K562 (cell line): Measurements from ENCODE around the gene HPS3. TPM values are rescaled to one million over a fixed set of nuclear protein-coding genes. Genes with fewer than 3 reads are reported as not detected.
A peak's percentile ranks its signal among the peaks of the same experiment; 100 is the strongest.

ENCODE experiments used
- ATAC-seq: fragments of 200-7000 bp; cut with Tn5 transposase; 3 replicates; pipeline ENCODE4 v1.9.1; 2020; ENCODE audit warnings: moderate library complexity
- BruUV-seq: library from RNA; stranded (reverse); fragments of 400-500 nt; replicated peaks from 2 replicates; lab custom pipeline; 2021; lab: Mats Ljungman, UMichigan
- CTCF ChIA-PET: fragments of 300-600 bp; formaldehyde crosslinking; extraction: SDS; loops from one replicate; lab custom pipeline; 2021; ENCODE audit warnings: low intra/inter-chr PET ratio; lab: Yijun Ruan, JAX
- POLR2A ChIA-PET: fragments of 300-600, 350-650 bp; sonication (Branson Sonifier 250); formaldehyde crosslinking; extraction: SDS; loops from one replicate; lab custom pipeline; 2021; ENCODE audit warnings: antibody characterized with exemption, inconsistent platforms; lab: Yijun Ruan, JAX
- DNase-seq, 4 experiments: peaks; one replicate each; pipeline versions ENCODE4 v3.0.0 to v3.0.0-alpha.2; 2011 to 2018; ENCODE audit warnings: low spot score in 3 of 4, mixed read lengths in 3 of 4; ENCODE audit errors: extremely low read depth in 1 of 4
- FAIRE-seq: peaks from 2 replicates; lab custom pipeline; 2011; peaks lifted over from hg19 to GRCh38; lab: Jason Lieb, UNC
- H2AFZ ChIP-seq: 2 replicates; pipeline ENCODE4 v1.6.0; 2011; ENCODE audit warnings: low read depth, low read length, control low read depth, inconsistent platforms
- H3K27ac ChIP-seq: fragments of 200-600 bp; 3 replicates; pipeline ENCODE4 v1.8.0; 2011; ENCODE audit warnings: low read depth, mild to moderate bottlenecking, control low read depth, inconsistent platforms, low read length, moderate library complexity, mixed read lengths; ENCODE audit errors: extremely low read depth
- H3K27me3 ChIP-seq, 2 experiments: fragments of 300-600 bp in 1 of 2; 2 replicates in 1 of 2; 3 replicates in 1 of 2; pipeline versions ENCODE4 v1.6.0 to v1.8.0; 2011; ENCODE audit warnings: inconsistent platforms in 2 of 2, low read length in 2 of 2, mild to moderate bottlenecking in 1 of 2, mixed read lengths in 1 of 2, moderate library complexity in 1 of 2; ENCODE audit not compliant: control insufficient read depth in 2 of 2, insufficient read depth in 2 of 2
- H3K36me3 ChIP-seq: fragments of 300-600 bp; 3 replicates; pipeline ENCODE4 v1.8.0; 2011; ENCODE audit warnings: mild to moderate bottlenecking, low read length, inconsistent platforms; ENCODE audit not compliant: control insufficient read depth, insufficient read depth
- H3K4me1 ChIP-seq, 2 experiments: fragments of 200-600 bp in 1 of 2; replicated peaks in 1 of 2; 2 replicates in 1 of 2; 3 replicates in 1 of 2; pipeline versions ENCODE4 v1.5.1 to v1.8.0; 2011; ENCODE audit warnings: inconsistent platforms in 2 of 2, low read length in 2 of 2, mild to moderate bottlenecking in 1 of 2, mixed read lengths in 1 of 2, moderate library complexity in 1 of 2; ENCODE audit not compliant: control insufficient read depth in 2 of 2, insufficient read depth in 2 of 2
- H3K4me2 ChIP-seq: 2 replicates; pipeline ENCODE4 v1.6.1; 2011; ENCODE audit warnings: low read length, control low read depth, inconsistent platforms, mixed read lengths; ENCODE audit not compliant: insufficient read depth
- H3K4me3 ChIP-seq: fragments of 200-600 bp; sonication (generic), shearing (Covaris generic); 2 replicates; pipeline ENCODE4 v1.5.1; 2016; ENCODE audit warnings: control low read depth, inconsistent platforms
- H3K79me2 ChIP-seq: fragments of 200-600 bp; 3 replicates; pipeline ENCODE4 v1.8.0; 2011; ENCODE audit warnings: low read length, inconsistent platforms; ENCODE audit not compliant: control insufficient read depth, insufficient read depth
- H3K9ac ChIP-seq, 2 experiments: 2 replicates each; pipeline versions ENCODE4 v1.6.0 to v1.6.1; 2011; ENCODE audit warnings: low read depth in 2 of 2, low read length in 2 of 2, control low read depth in 1 of 2, inconsistent platforms in 1 of 2, mild to moderate bottlenecking in 1 of 2, mixed read lengths in 1 of 2; ENCODE audit not compliant: insufficient read depth in 1 of 2
- H3K9me1 ChIP-seq: one replicate; pipeline ENCODE4 v1.6.0; 2011; ENCODE audit warnings: inconsistent platforms, mild to moderate bottlenecking, low read length, moderate library complexity; ENCODE audit not compliant: control insufficient read depth, insufficient read depth
- H3K9me3 ChIP-seq: replicated peaks from 2 replicates; pipeline ENCODE4 v1.5.1; 2011; ENCODE audit warnings: low read depth, low read length, inconsistent platforms; ENCODE audit not compliant: control insufficient read depth, insufficient read depth
- H4K20me1 ChIP-seq: replicated peaks from 2 replicates; pipeline ENCODE4 v1.6.1; 2011; ENCODE audit warnings: low read length, inconsistent platforms, mixed read lengths; ENCODE audit not compliant: control insufficient read depth, insufficient read depth
- ELF1 ChIP-seq: fragments of 200-800 bp; sonication (Bioruptor generic); IDR thresholded peaks from 2 replicates; pipeline ENCODE4 v1.6.1; 2016; ENCODE audit warnings: missing genetic modification characterization, missing compliant biosample characterization
- ELK1 ChIP-seq: sonication (generic); formaldehyde crosslinking; IDR thresholded peaks from 2 replicates; pipeline ENCODE4 v1.8.1; 2022; ENCODE audit warnings: missing genetic modification reagents
- FOXA3 ChIP-seq, 2 experiments: fragments of 450-650 bp in 1 of 2; sonication (generic) in 1 of 2; formaldehyde crosslinking; IDR thresholded peaks in 1 of 2; conservative IDR thresholded peaks in 1 of 2; 2 replicates each; pipeline versions ENCODE4 v1.4.0 to v1.8.0; 2020 to 2022; ENCODE audit warnings: mild to moderate bottlenecking in 2 of 2, missing genetic modification reagents in 1 of 2
- HCFC1 ChIP-seq: IDR thresholded peaks from 2 replicates; pipeline ENCODE4 v1.6.1; 2012; ENCODE audit warnings: low read depth, low read length, improper control_type of control experiment
- MTA2 ChIP-seq: fragments of 450-650 bp; IDR thresholded peaks from 2 replicates; pipeline ENCODE4 v1.6.1; 2016; ENCODE audit warnings: low read depth
- NEUROD1 ChIP-seq: fragments of 150-350 bp; IDR thresholded peaks from 2 replicates; pipeline ENCODE4 v1.6.1; 2014; ENCODE audit warnings: borderline replicate concordance, low read length, low read depth; ENCODE audit not compliant: partially characterized antibody
- RCOR1 ChIP-seq, 2 experiments: IDR thresholded peaks; 2 replicates each; pipeline ENCODE4 v1.6.1; 2012; ENCODE audit warnings: low read depth in 2 of 2, low read length in 2 of 2, borderline replicate concordance in 1 of 2, improper control_type of control experiment in 1 of 2
- RREB1 ChIP-seq: fragments of 250-450 bp; sonication (Bioruptor Pico); IDR thresholded peaks from 2 replicates; pipeline ENCODE4 v1.4.0; 2020
- ZNF316 ChIP-seq: fragments of 450-650 bp; IDR thresholded peaks from 2 replicates; pipeline ENCODE4 v1.6.1; 2016
- WGBS: fragments of 100-300 bp; shearing (Covaris generic); methylation state at CpG from one replicate; pipeline ENCODE4 v1.1.6; 2016; ENCODE audit warnings: low coverage, mixed read lengths; ENCODE audit not compliant: insufficient coverage; ENCODE audit errors: missing lambda C conversion rate; 5-methylcytosine and 5-hydroxymethylcytosine counted together
- in situ Hi-C: fragments of 300-500 bp; cut with MboI; formaldehyde crosslinking; loops from 4 replicates; pipeline ENCODE4 v1.15.0; 2018; ENCODE audit warnings: inconsistent platforms, mixed read lengths
- intact Hi-C: fragments of 100-400 bp; cut with micrococcal nuclease; formaldehyde crosslinking; loops from 2 replicates; pipeline ENCODE4 v1.14.2; 2022
- polyA plus RNA-seq, 8 experiments: library from polyadenylated mRNA; depleted of rRNA in 4 of 8; stranded (reverse) in 5 of 8; unstranded in 3 of 8; fragments of >200 nt; fragmentation: Nextera tagmentation in 2 of 8; fragmentation: Illumina TruSeq in 1 of 8; extraction: Ambion mirVana in 2 of 8; extraction: Trizol in 1 of 8; gene quantifications; 2 replicates each; pipeline versions ENCODE4 v1.2.1 to v1.2.3, GENCODE V29; 2011 to 2014; ENCODE audit warnings: inconsistent platforms in 1 of 8, missing spikeins in 1 of 8
- total RNA-seq, 7 experiments: library from RNA; depleted of rRNA in 6 of 7; stranded (reverse); fragments of >200 nt in 6 of 7; fragmentation: Illumina TruSeq in 2 of 7; extraction: Trizol in 2 of 7; gene quantifications; 2 replicates each; pipeline versions ENCODE4 v1.2.1 to v1.2.3, GENCODE V29; 2011 to 2021; ENCODE audit warnings: low replicate concordance in 1 of 7

The HPS3 gene
- total and polyA plus RNA-seq, 9 of the 15 experiments (the other 6 are each of a cell fraction or from before 2014, with no cell fraction given): 1.2 to 11.3 (median 7.6) TPM

GRCh38 chr3:149152420-149152819 lies 23.0 kb downstream of the HPS3 start:
- no peak overlapping the region; the same call in 2 of the 3 replicates for H3K27ac ChIP-seq

GRCh38 chr3:149153402-149153801 lies 24.0 kb downstream of the HPS3 start:
- ChIA-PET POLR2A (no interaction called here), CTCF (no interaction called here)
- no peak for TF ChIP-seq RREB1
- no peak for TF ChIP-seq HCFC1
- no peak for TF ChIP-seq FOXA3 (CRISPR knock-in tag; conservative IDR thresholded peaks at IDR 0.05 in 1 of 2, IDR thresholded peaks at IDR 0.05 in 1 of 2)
- no peak for TF ChIP-seq NEUROD1
- TF ChIP-seq ELK1: no peak
- TF ChIP-seq MTA2: no peak
- no peak for TF ChIP-seq ELF1 (tag)

More at GRCh38 chr3:149152420-149152819, 23.0 kb downstream of the HPS3 start:
- Histone ChIP-seq H2AFZ (no peak overlapping the region), H3K36me3 (peaks cover 8% of the 10 kb centered on the region; the same call in 2 of the 3 replicates), H3K9me1 (no peaks in the 10 kb centered on the region), H3K4me2 (no peak overlapping the region), H3K9me3 (no peaks in the 10 kb centered on the region), H3K9ac (no peak overlapping the region), H3K79me2 (no peaks in the 10 kb centered on the region), H4K20me1 (peaks cover 6% of the 10 kb centered on the region), H3K4me1 (peaks cover 0 to 7% of the 10 kb centered on the region in 2 experiments; a peak in 4 of 5 replicates), H3K27me3 (no peaks in the 10 kb centered on the region), H3K4me3 (no peak overlapping the region)
- ATAC-seq (no peak), DNase-seq (no peak), FAIRE-seq (no peak)
- no TSS peak for BruUV-seq
- intact Hi-C loops: no loop called here
- in situ Hi-C loops: no loop called here
- WGBS: 44% methylated on average over 2 of the region's 2 CpGs
- TF ChIP-seq RCOR1 (IDR thresholded peaks at IDR 0.05; ENCODE audit: borderline replicate concordance in 1 of 2, low read depth in 2 of 2, low read length in 2 of 2) (no peak), ZNF316 (peak; percentile 32; the same call in 1 of the 2 replicates)
- ChIA-PET POLR2A (interaction anchor here (0.5 kb wide), 1 partner anchor 83 kb away, joined by 3 read pairs; no protein-coding TSS in a partner anchor), CTCF (no interaction called here)

More at GRCh38 chr3:149153402-149153801, 24.0 kb downstream of the HPS3 start:
- no peaks in the 10 kb centered on the region for H3K27me3 ChIP-seq
- H3K9me3 ChIP-seq: no peaks in the 10 kb centered on the region
- peaks cover 0 to 7% of the 10 kb centered on the region in 2 experiments; a peak in 4 of 5 replicates for H3K4me1 ChIP-seq
- no peak overlapping the region for H3K4me2 ChIP-seq
- no peak overlapping the region for H3K4me3 ChIP-seq
- H3K27ac ChIP-seq: no peak overlapping the region
- in situ Hi-C loops: no loop called here
- peaks cover 13% of the 10 kb centered on the region; the same call in 2 of the 3 replicates for H3K36me3 ChIP-seq
- no peak overlapping the region for H2AFZ ChIP-seq
- peaks cover 6% of the 10 kb centered on the region for H4K20me1 ChIP-seq
- no TSS peak for BruUV-seq
- FAIRE-seq (no peak), DNase-seq (no peak), ATAC-seq (no peak)
- H3K79me2 ChIP-seq: no peaks in the 10 kb centered on the region
- no peaks in the 10 kb centered on the region for H3K9me1 ChIP-seq
- intact Hi-C loops: no loop called here
- H3K9ac ChIP-seq: no peak overlapping the region
